A549 (cell line): Measurements from ENCODE around the gene CAPN9. TPM values are rescaled to one million over a fixed set of nuclear protein-coding genes. Genes with fewer than 3 reads are reported as not detected.

Source experiments
- ATAC-seq, 2 experiments: fragments of 200-7000 bp in 1 of 2; fragments of >200 bp in 1 of 2; cut with Nextera tagmentation in 1 of 2; cut with Tn5 transposase in 1 of 2; 3 replicates each; pipeline versions ENCODE4 v1.8.0 to v1.9.1; 2018 to 2020; ENCODE audit warnings: mild to moderate bottlenecking in 1 of 2, moderate library complexity in 1 of 2
- CTCF ChIA-PET: fragments of 300-600 bp; sonication (Branson Sonifier 250); formaldehyde crosslinking; extraction: SDS; loops from one replicate; lab custom pipeline; 2021; ENCODE audit warnings: antibody characterized with exemption, inconsistent platforms; lab: Yijun Ruan, JAX
- POLR2A ChIA-PET: fragments of 350-600 bp; formaldehyde crosslinking; extraction: SDS; loops from one replicate; lab custom pipeline; 2021; ENCODE audit warnings: antibody characterized with exemption, inconsistent platforms; lab: Yijun Ruan, JAX
- DNase-seq, 2 experiments: peaks; one replicate each; pipeline versions ENCODE4 v3.0.0 to v3.0.0-alpha.2; 2011 to 2016; ENCODE audit warnings: low read depth in 1 of 2, low spot score in 1 of 2
- FAIRE-seq: peaks from 2 replicates; lab custom pipeline; 2011; peaks lifted over from hg19 to GRCh38; lab: Jason Lieb, UNC
- H3K27ac ChIP-seq, 2 experiments: fragments of >200 bp; sonication (Bioruptor Twin); formaldehyde crosslinking; 3 replicates each; pipeline ENCODE4 v1.5.1; 2016 to 2017
- H3K4me1 ChIP-seq: fragments of >200 bp; sonication (Bioruptor Twin); formaldehyde crosslinking; 3 replicates; pipeline ENCODE4 v1.6.1; 2016
- H3K4me2 ChIP-seq: fragments of >200 bp; sonication (Bioruptor Twin); formaldehyde crosslinking; 3 replicates; pipeline ENCODE4 v1.6.1; 2016
- H3K4me3 ChIP-seq: fragments of >200 bp; sonication (Bioruptor Twin); formaldehyde crosslinking; 3 replicates; pipeline ENCODE4 v1.5.1; 2016
- H3K9me3 ChIP-seq: fragments of >200 bp; sonication (Bioruptor Twin); formaldehyde crosslinking; 3 replicates; pipeline ENCODE4 v1.6.1; 2016
- CHD2 ChIP-seq: fragments of 150-350 bp; IDR thresholded peaks from 2 replicates; pipeline ENCODE4 v1.6.1; 2014; ENCODE audit warnings: low read length; ENCODE audit not compliant: partially characterized antibody
- CHD4 ChIP-seq: fragments of 200-600 bp; sonication (generic); IDR thresholded peaks from 2 replicates; pipeline ENCODE4 v1.6.1; 2016; ENCODE audit warnings: antibody characterized with exemption, mild to moderate bottlenecking, borderline replicate concordance
- FOSB ChIP-seq: fragments of 250-450 bp; sonication (Bioruptor Pico); IDR thresholded peaks from 2 replicates; pipeline ENCODE4 v1.5.0; 2020; ENCODE audit warnings: mild to moderate bottlenecking, moderate library complexity
- FOSL2 ChIP-seq, 2 experiments: fragments of 450-650 bp in 1 of 2; fragments of >200 bp in 1 of 2; sonication (Bioruptor Twin) in 1 of 2; formaldehyde crosslinking; IDR thresholded peaks; 2 replicates each; pipeline versions ENCODE4 v1.5.0 to v1.6.1; 2016 to 2020; ENCODE audit warnings: mild to moderate bottlenecking in 1 of 2, moderate library complexity in 1 of 2
- FOXS1 ChIP-seq: fragments of 250-450 bp; sonication (Bioruptor Pico); IDR thresholded peaks from 2 replicates; pipeline ENCODE4 v1.5.0; 2020; ENCODE audit warnings: mild to moderate bottlenecking, moderate library complexity
- HEYL ChIP-seq: fragments of 250-450 bp; sonication (Bioruptor Pico); IDR thresholded peaks from 2 replicates; pipeline ENCODE4 v1.8.0; 2021; ENCODE audit warnings: mild to moderate bottlenecking, moderate library complexity
- HOXA7 ChIP-seq: fragments of 250-450 bp; sonication (Bioruptor Pico); IDR thresholded peaks from 2 replicates; pipeline ENCODE4 v1.5.0; 2020; ENCODE audit warnings: mild to moderate bottlenecking, moderate library complexity
- HOXB13 ChIP-seq: fragments of 250-450 bp; sonication (Bioruptor Pico); IDR thresholded peaks from 2 replicates; pipeline ENCODE4 v1.5.0; 2020; ENCODE audit warnings: low read depth, mild to moderate bottlenecking, moderate library complexity
- HOXB5 ChIP-seq: fragments of 250-450 bp; sonication (Bioruptor Pico); IDR thresholded peaks from 2 replicates; pipeline ENCODE4 v1.5.0; 2020; ENCODE audit warnings: mild to moderate bottlenecking, moderate library complexity
- JUNB ChIP-seq: fragments of >200 bp; sonication (Bioruptor Twin); formaldehyde crosslinking; IDR thresholded peaks from 2 replicates; pipeline ENCODE4 v1.6.1; 2016
- MYC ChIP-seq: IDR thresholded peaks from 2 replicates; pipeline ENCODE4 v1.6.1; 2012; ENCODE audit warnings: mild to moderate bottlenecking, inconsistent platforms, low read length, improper control_type of control experiment, borderline replicate concordance
- NPAS2 ChIP-seq: fragments of 250-450 bp; sonication (Bioruptor Pico); IDR thresholded peaks from 2 replicates; pipeline ENCODE4 v1.8.0; 2022; ENCODE audit warnings: mild to moderate bottlenecking, moderate library complexity, borderline replicate concordance
- NR3C1 ChIP-seq: fragments of >200 bp; sonication (Bioruptor Twin); formaldehyde crosslinking; IDR thresholded peaks from 3 replicates; pipeline ENCODE4 v1.6.1; 2017
- PHF8 ChIP-seq: fragments of 200-600 bp; sonication (generic); IDR thresholded peaks from 2 replicates; pipeline ENCODE4 v1.6.1; 2016; ENCODE audit warnings: low read depth, mild to moderate bottlenecking, antibody characterized with exemption, moderate library complexity, borderline replicate concordance
- POLR2AphosphoS2 ChIP-seq: conservative IDR thresholded peaks from 2 replicates; pipeline ENCODE4 v1.6.1; 2012; ENCODE audit warnings: low read length, improper control_type of control experiment, inconsistent platforms
- RCOR1 ChIP-seq: fragments of 150-350 bp; IDR thresholded peaks from 2 replicates; pipeline ENCODE4 v1.6.1; 2014; ENCODE audit warnings: antibody characterized with exemption, low read length, low read depth
- RNF2 ChIP-seq: fragments of 200-600 bp; sonication (generic); IDR thresholded peaks from 2 replicates; pipeline ENCODE4 v1.6.1; 2016; ENCODE audit warnings: low read depth, mild to moderate bottlenecking, antibody characterized with exemption, moderate library complexity, borderline replicate concordance
- SREBF2 ChIP-seq: fragments of 450-650 bp; IDR thresholded peaks from 2 replicates; pipeline ENCODE4 v1.6.1; 2014; ENCODE audit warnings: mild to moderate bottlenecking, moderate library complexity
- ZC3H11A ChIP-seq: fragments of 450-650 bp; IDR thresholded peaks from 2 replicates; pipeline ENCODE4 v1.6.1; 2014; ENCODE audit warnings: antibody characterized with exemption, mild to moderate bottlenecking
- ZSCAN20 ChIP-seq: fragments of 250-450 bp; sonication (Bioruptor Pico); IDR thresholded peaks from 2 replicates; pipeline ENCODE4 v1.8.0; 2022; ENCODE audit warnings: mild to moderate bottlenecking, moderate library complexity
- WGBS: methylation state at CpG from one replicate; pipeline ENCODE4 v1.1.6; 2017; ENCODE audit errors: missing lambda C conversion rate; 5-methylcytosine and 5-hydroxymethylcytosine counted together
- polyA plus RNA-seq, 4 experiments: library from polyadenylated mRNA; depleted of rRNA in 3 of 4; stranded (reverse); fragments of >200 nt; fragmentation: RNase III in 1 of 4; extraction: RNeasy Plus Mini Kit Qiagen cat#74134 plus additional on column Dnase treatment in 1 of 4; gene quantifications; 2 replicates in 3 of 4; 3 replicates in 1 of 4; pipeline ENCODE4 v1.2.3, GENCODE V29; 2011 to 2017
- TF ChIP-seq, protein P1 (sequence below): fragments of >200 bp; sonication (Bioruptor Twin); formaldehyde crosslinking; IDR thresholded peaks from 3 replicates; pipeline ENCODE4 v1.5.1; 2016
- TF ChIP-seq, protein P2 (sequence below): fragments of 250-450 bp; sonication (Bioruptor Pico); IDR thresholded peaks from 2 replicates; pipeline ENCODE4 v1.5.0; 2021; ENCODE audit warnings: mild to moderate bottlenecking, moderate library complexity, borderline replicate concordance
- TF ChIP-seq, protein P3 (sequence below): fragments of 200-600 bp; sonication (generic); IDR thresholded peaks from 2 replicates; pipeline ENCODE4 v1.6.1; 2016; ENCODE audit warnings: antibody characterized with exemption, mild to moderate bottlenecking, moderate library complexity
- TF ChIP-seq, protein P4 (sequence below): fragments of 150-350 bp; IDR thresholded peaks from 2 replicates; pipeline ENCODE4 v1.6.1; 2014; ENCODE audit warnings: low read depth, mild to moderate bottlenecking, low read length

CAPN9 gene
- polyA plus RNA-seq, 2 of the 4 experiments (the other 2 are of a cell fraction): not detected

DNA sequence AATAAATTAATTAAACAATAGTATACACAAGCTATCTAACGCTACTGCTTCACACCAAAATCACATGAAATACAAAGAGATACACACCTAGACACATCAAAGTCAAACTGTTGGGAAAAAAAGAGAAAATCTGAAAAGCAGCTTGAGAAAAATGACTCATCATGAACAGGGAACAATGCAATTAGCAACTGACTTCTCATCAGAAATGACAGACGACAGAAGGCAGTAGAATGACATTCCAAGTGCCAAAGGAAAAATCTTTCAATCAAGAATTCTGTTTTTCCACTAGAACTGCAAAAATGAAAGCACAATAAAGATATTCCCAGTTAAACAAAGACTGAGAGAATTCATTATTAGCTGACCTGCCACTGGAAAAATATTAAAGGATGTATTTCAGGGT is 57.2 kb downstream of the CAPN9 start:
- H3K4me1 ChIP-seq: no peaks in the 10 kb centered on the region
- POLR2A ChIA-PET: no interaction called here
- no peak overlapping the region for H3K4me2 ChIP-seq
- no peak overlapping the region for H3K4me3 ChIP-seq
- no peak overlapping the region for H3K27ac ChIP-seq
- TF ChIP-seq, protein P1, sequence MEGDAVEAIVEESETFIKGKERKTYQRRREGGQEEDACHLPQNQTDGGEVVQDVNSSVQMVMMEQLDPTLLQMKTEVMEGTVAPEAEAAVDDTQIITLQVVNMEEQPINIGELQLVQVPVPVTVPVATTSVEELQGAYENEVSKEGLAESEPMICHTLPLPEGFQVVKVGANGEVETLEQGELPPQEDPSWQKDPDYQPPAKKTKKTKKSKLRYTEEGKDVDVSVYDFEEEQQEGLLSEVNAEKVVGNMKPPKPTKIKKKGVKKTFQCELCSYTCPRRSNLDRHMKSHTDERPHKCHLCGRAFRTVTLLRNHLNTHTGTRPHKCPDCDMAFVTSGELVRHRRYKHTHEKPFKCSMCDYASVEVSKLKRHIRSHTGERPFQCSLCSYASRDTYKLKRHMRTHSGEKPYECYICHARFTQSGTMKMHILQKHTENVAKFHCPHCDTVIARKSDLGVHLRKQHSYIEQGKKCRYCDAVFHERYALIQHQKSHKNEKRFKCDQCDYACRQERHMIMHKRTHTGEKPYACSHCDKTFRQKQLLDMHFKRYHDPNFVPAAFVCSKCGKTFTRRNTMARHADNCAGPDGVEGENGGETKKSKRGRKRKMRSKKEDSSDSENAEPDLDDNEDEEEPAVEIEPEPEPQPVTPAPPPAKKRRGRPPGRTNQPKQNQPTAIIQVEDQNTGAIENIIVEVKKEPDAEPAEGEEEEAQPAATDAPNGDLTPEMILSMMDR: no peak
- TF ChIP-seq FOSB (CRISPR knock-in tag) (no peak), MYC (no peak), NPAS2 (CRISPR knock-in tag) (no peak), HOXB5 (no peak), ZSCAN20 (CRISPR knock-in tag) (no peak), HOXA7 (CRISPR knock-in tag) (no peak), ZC3H11A (no peak), RCOR1 (no peak), NR3C1 (no peak), POLR2AphosphoS2 (no peak), SREBF2 (no peak), JUNB (no peak), CHD2 (no peak), HEYL (CRISPR knock-in tag) (no peak), HOXB13 (CRISPR knock-in tag) (no peak)
- TF ChIP-seq, protein P2, sequence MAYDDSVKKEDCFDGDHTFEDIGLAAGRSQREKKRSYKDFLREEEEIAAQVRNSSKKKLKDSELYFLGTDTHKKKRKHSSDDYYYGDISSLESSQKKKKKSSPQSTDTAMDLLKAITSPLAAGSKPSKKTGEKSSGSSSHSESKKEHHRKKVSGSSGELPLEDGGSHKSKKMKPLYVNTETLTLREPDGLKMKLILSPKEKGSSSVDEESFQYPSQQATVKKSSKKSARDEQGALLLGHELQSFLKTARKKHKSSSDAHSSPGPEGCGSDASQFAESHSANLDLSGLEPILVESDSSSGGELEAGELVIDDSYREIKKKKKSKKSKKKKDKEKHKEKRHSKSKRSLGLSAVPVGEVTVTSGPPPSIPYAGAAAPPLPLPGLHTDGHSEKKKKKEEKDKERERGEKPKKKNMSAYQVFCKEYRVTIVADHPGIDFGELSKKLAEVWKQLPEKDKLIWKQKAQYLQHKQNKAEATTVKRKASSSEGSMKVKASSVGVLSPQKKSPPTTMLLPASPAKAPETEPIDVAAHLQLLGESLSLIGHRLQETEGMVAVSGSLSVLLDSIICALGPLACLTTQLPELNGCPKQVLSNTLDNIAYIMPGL: no peak
- TF ChIP-seq, protein P3, sequence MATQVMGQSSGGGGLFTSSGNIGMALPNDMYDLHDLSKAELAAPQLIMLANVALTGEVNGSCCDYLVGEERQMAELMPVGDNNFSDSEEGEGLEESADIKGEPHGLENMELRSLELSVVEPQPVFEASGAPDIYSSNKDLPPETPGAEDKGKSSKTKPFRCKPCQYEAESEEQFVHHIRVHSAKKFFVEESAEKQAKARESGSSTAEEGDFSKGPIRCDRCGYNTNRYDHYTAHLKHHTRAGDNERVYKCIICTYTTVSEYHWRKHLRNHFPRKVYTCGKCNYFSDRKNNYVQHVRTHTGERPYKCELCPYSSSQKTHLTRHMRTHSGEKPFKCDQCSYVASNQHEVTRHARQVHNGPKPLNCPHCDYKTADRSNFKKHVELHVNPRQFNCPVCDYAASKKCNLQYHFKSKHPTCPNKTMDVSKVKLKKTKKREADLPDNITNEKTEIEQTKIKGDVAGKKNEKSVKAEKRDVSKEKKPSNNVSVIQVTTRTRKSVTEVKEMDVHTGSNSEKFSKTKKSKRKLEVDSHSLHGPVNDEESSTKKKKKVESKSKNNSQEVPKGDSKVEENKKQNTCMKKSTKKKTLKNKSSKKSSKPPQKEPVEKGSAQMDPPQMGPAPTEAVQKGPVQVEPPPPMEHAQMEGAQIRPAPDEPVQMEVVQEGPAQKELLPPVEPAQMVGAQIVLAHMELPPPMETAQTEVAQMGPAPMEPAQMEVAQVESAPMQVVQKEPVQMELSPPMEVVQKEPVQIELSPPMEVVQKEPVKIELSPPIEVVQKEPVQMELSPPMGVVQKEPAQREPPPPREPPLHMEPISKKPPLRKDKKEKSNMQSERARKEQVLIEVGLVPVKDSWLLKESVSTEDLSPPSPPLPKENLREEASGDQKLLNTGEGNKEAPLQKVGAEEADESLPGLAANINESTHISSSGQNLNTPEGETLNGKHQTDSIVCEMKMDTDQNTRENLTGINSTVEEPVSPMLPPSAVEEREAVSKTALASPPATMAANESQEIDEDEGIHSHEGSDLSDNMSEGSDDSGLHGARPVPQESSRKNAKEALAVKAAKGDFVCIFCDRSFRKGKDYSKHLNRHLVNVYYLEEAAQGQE: no peak
- TF ChIP-seq, all 56 proteins: peak for 0
- FAIRE-seq (no peak), DNase-seq (no peak), ATAC-seq (no peak)
- no peaks in the 10 kb centered on the region for H3K9me3 ChIP-seq
- CTCF ChIA-PET: interaction anchor here (1.5 kb wide), 1 partner anchor 16 kb away, joined by 3 read pairs; no protein-coding TSS in a partner anchor
- WGBS: 60% methylated on average over 2 of the region's 2 CpGs

DNA sequence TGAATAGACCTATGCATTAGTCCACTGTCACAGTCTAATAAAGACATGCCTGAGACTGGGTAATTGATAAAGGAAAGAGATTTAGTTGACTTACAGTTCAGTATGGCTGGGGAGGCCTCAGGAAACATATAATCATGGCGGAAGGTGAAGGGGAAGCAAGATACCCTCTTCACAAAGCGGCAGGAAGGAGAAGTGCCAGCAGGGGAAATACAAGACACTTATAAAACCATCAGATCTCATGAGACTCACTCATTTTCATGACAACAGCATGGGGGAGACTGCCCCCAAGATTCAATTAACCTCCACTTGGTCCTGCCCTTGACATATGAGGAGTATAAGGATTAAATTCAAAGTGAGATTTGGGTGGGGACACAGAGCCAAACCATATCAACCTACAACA is 59.4 kb downstream of the CAPN9 start:
- Histone ChIP-seq H3K27ac (no peak overlapping the region), H3K4me3 (no peak overlapping the region)
- CTCF ChIA-PET: interaction anchor here (4.9 kb wide), 1 partner anchor 9 kb away, joined by 29 read pairs; no protein-coding TSS in a partner anchor
- no peak for ATAC-seq
- no peak for FAIRE-seq
- TF ChIP-seq CHD4 (no peak), PHF8 (no peak), FOSL2 (IDR thresholded peaks at IDR 0.05) (no peak), FOSL2 (CRISPR knock-in tag; IDR thresholded peaks at IDR 0.05) (no peak), FOXS1 (no peak), POLR2AphosphoS2 (no peak), HOXB13 (CRISPR knock-in tag) (no peak), RCOR1 (no peak), ZSCAN20 (CRISPR knock-in tag) (no peak), RNF2 (no peak), NPAS2 (CRISPR knock-in tag) (no peak), HEYL (CRISPR knock-in tag) (no peak), HOXA7 (CRISPR knock-in tag) (no peak)
- TF ChIP-seq, protein P1: no peak
- TF ChIP-seq, protein P4, sequence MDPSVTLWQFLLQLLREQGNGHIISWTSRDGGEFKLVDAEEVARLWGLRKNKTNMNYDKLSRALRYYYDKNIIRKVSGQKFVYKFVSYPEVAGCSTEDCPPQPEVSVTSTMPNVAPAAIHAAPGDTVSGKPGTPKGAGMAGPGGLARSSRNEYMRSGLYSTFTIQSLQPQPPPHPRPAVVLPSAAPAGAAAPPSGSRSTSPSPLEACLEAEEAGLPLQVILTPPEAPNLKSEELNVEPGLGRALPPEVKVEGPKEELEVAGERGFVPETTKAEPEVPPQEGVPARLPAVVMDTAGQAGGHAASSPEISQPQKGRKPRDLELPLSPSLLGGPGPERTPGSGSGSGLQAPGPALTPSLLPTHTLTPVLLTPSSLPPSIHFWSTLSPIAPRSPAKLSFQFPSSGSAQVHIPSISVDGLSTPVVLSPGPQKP: no peak
- TF ChIP-seq, all 56 proteins: peak for 0
- POLR2A ChIA-PET: no interaction called here
- Histone ChIP-seq H3K4me1 (no peaks in the 10 kb centered on the region), H3K9me3 (no peaks in the 10 kb centered on the region), H3K4me2 (no peak overlapping the region)
- 85% methylated on average over 2 of the region's 2 CpGs for WGBS
- no peak for DNase-seq
